NCI-H510A treated with DMSO at 0.1 percent for 48 hours (cell line): ENCODE data around the gene FRMD3.

Source experiments
- DNase-seq: peaks from one replicate; lab custom pipeline; 2025; lab: John Stamatoyannopoulos, UW

The FRMD3 gene

GRCh38 chr9:83281306-83282255 lies 256.6 kb downstream of the FRMD3 start:
- DNase-seq: no peak

- no peak for DNase-seq
Observed at GRCh38 chr9:83280790-83281189, 257.4 kb downstream of the FRMD3 start.

GRCh38 chr9:83280268-83280667 lies 257.9 kb downstream of the FRMD3 start:
- DNase-seq: no peak

GRCh38 chr9:83274787-83275186 lies 263.4 kb downstream of the FRMD3 start:
- peak; percentile 52 for DNase-seq

- no peak for DNase-seq
Observed at GRCh38 chr9:83271665-83272071, 266.5 kb downstream of the FRMD3 start.

GRCh38 chr9:83270116-83270515 lies 268.1 kb downstream of the FRMD3 start:
- no peak for DNase-seq

- no peak for DNase-seq
Observed at GRCh38 chr9:83267741-83268140, 270.5 kb downstream of the FRMD3 start.

- DNase-seq: no peak
Observed at GRCh38 chr9:83266666-83267496, 271.3 kb downstream of the FRMD3 start.

- no peak for DNase-seq
Observed at GRCh38 chr9:83266331-83266665, 271.9 kb downstream of the FRMD3 start.

- no peak for DNase-seq
Observed at GRCh38 chr9:83264315-83264714, 273.9 kb downstream of the FRMD3 start.

GRCh38 chr9:83259558-83259957 lies 278.6 kb downstream of the FRMD3 start:
- no peak for DNase-seq

- no peak for DNase-seq
Observed at GRCh38 chr9:83257937-83258891, 280.0 kb downstream of the FRMD3 start.

- no peak for DNase-seq
Observed at GRCh38 chr9:83247732-83248131, 290.5 kb downstream of the FRMD3 start.

GRCh38 chr9:83245979-83246659 lies 292.1 kb downstream of the FRMD3 start:
- DNase-seq: no peak

- DNase-seq: peak; percentile 28
Observed at GRCh38 chr9:83242066-83242465, 296.1 kb downstream of the FRMD3 start.

- no peak for DNase-seq
Observed at GRCh38 chr9:83240671-83241070, 297.5 kb downstream of the FRMD3 start.

GRCh38 chr9:83239747-83240146 lies 298.5 kb downstream of the FRMD3 start:
- DNase-seq: no peak

GRCh38 chr9:83238871-83239640 lies 299.1 kb downstream of the FRMD3 start:
- DNase-seq: peak; percentile 81

- DNase-seq: no peak
Observed at GRCh38 chr9:83236029-83236696, 302.0 kb downstream of the FRMD3 start.

GRCh38 chr9:83235526-83235925 lies 302.7 kb downstream of the FRMD3 start:
- DNase-seq: no peak
